IMR-90 (cell line): ENCODE results near the gene POU2F2. TPM values are rescaled to one million over a fixed set of nuclear protein-coding genes. Genes with fewer than 3 reads are reported as not detected.

ENCODE experiments used
- ATAC-seq: fragments of 200-7000 bp; cut with Tn5 transposase; 2 replicates; pipeline ENCODE4 v1.9.1; 2020; ENCODE audit warnings: low read depth, mild to moderate bottlenecking, moderate library complexity
- BruUV-seq: library from RNA; stranded (reverse); fragments of 400-500 nt; replicated peaks from 2 replicates; lab custom pipeline; 2021; lab: Mats Ljungman, UMichigan
- CTCF ChIA-PET: fragments of 300-600 bp; formaldehyde crosslinking; extraction: SDS; loops from one replicate; lab custom pipeline; 2021; ENCODE audit warnings: antibody characterized with exemption; lab: Yijun Ruan, JAX
- POLR2A ChIA-PET: fragments of 300-600 bp; sonication (Branson Sonifier 250); formaldehyde crosslinking; loops from one replicate; lab custom pipeline; 2022; ENCODE audit warnings: antibody characterized with exemption; ENCODE audit not compliant: unreplicated experiment; lab: Charles Lee
- DNase-seq: peaks from one replicate; pipeline ENCODE4 v3.0.0; 2013
- H2AFZ ChIP-seq: replicated peaks from 2 replicates; pipeline ENCODE3; 2013; ENCODE audit warnings: low read length, mild to moderate bottlenecking; ENCODE audit not compliant: poor library complexity
- H2AK5ac ChIP-seq: 2 replicates; pipeline ENCODE4 v1.6.1; 2013; ENCODE audit warnings: low read depth, low read length, inconsistent platforms
- H2AK9ac ChIP-seq: replicated peaks from 2 replicates; pipeline ENCODE3; 2013; ENCODE audit warnings: mild to moderate bottlenecking, low read depth, low read length, moderate library complexity; ENCODE audit not compliant: poor library complexity
- H2BK120ac ChIP-seq: 2 replicates; pipeline ENCODE4 v1.6.1; 2013; ENCODE audit warnings: low read depth, low read length, inconsistent platforms
- H2BK15ac ChIP-seq: 3 replicates; pipeline ENCODE4 v1.6.1; 2013; ENCODE audit warnings: low read depth, low read length, inconsistent platforms
- H2BK20ac ChIP-seq: 2 replicates; pipeline ENCODE4 v1.6.1; 2013; ENCODE audit warnings: low read depth, mild to moderate bottlenecking, inconsistent platforms, low read length, moderate library complexity
- H2BK5ac ChIP-seq: 2 replicates; pipeline ENCODE4 v1.6.1; 2013; ENCODE audit warnings: mild to moderate bottlenecking, low read depth, low read length, inconsistent platforms; ENCODE audit not compliant: poor library complexity, severe bottlenecking
- H3K14ac ChIP-seq: replicated peaks from 2 replicates; pipeline ENCODE4 v1.6.1; 2013; ENCODE audit warnings: low read depth, low read length, inconsistent platforms
- H3K18ac ChIP-seq: 2 replicates; pipeline ENCODE4 v1.6.1; 2013; ENCODE audit warnings: low read depth, low read length, control low read depth
- H3K23ac ChIP-seq: 2 replicates; pipeline ENCODE4 v1.6.1; 2013; ENCODE audit warnings: low read depth, low read length, inconsistent platforms
- H3K27ac ChIP-seq: 2 replicates; pipeline ENCODE4 v1.5.1; 2013; ENCODE audit warnings: mild to moderate bottlenecking, control low read depth, low read length; ENCODE audit not compliant: insufficient read depth
- H3K27me3 ChIP-seq: 2 replicates; pipeline ENCODE4 v1.6.1; 2013; ENCODE audit warnings: low read length; ENCODE audit not compliant: control insufficient read depth, insufficient read depth
- H3K36me3 ChIP-seq: 2 replicates; pipeline ENCODE4 v1.6.1; 2013; ENCODE audit warnings: low read length, mixed read lengths; ENCODE audit not compliant: control insufficient read depth, insufficient read depth
- H3K4ac ChIP-seq: 2 replicates; pipeline ENCODE4 v1.6.1; 2013; ENCODE audit warnings: low read depth, low read length, inconsistent platforms
- H3K4me1 ChIP-seq: 2 replicates; pipeline ENCODE4 v1.6.1; 2013; ENCODE audit warnings: low read length, mixed read lengths; ENCODE audit not compliant: control insufficient read depth, insufficient read depth
- H3K4me2 ChIP-seq: 2 replicates; pipeline ENCODE4 v1.6.1; 2013; ENCODE audit warnings: low read depth, mild to moderate bottlenecking, control low read depth, low read length, moderate library complexity
- H3K4me3 ChIP-seq: 2 replicates; pipeline ENCODE4 v1.5.1; 2013; ENCODE audit warnings: low read depth, mild to moderate bottlenecking, control low read depth, low read length, moderate library complexity; ENCODE audit not compliant: insufficient read depth
- H3K56ac ChIP-seq: 2 replicates; pipeline ENCODE4 v1.6.1; 2013; ENCODE audit warnings: low read length, inconsistent platforms; ENCODE audit not compliant: insufficient read depth; ENCODE audit errors: extremely low read depth
- H3K79me1 ChIP-seq, 2 experiments: 2 replicates each; pipeline ENCODE4 v1.6.1; 2013; ENCODE audit warnings: low read length in 2 of 2, inconsistent platforms in 1 of 2, low read depth in 1 of 2
- H3K9ac ChIP-seq: 2 replicates; pipeline ENCODE4 v1.6.1; 2013; ENCODE audit warnings: low read depth, low read length, control low read depth
- H3K9me1 ChIP-seq: 2 replicates; pipeline ENCODE4 v1.6.1; 2013; ENCODE audit warnings: low read length, inconsistent platforms; ENCODE audit not compliant: insufficient read depth
- H3K9me3 ChIP-seq: 2 replicates; pipeline ENCODE4 v1.6.1; 2013; ENCODE audit warnings: low read length; ENCODE audit not compliant: control insufficient read depth, insufficient read depth
- H4K20me1 ChIP-seq: 2 replicates; pipeline ENCODE4 v1.6.1; 2013; ENCODE audit warnings: low read length, inconsistent platforms; ENCODE audit not compliant: insufficient read depth
- H4K5ac ChIP-seq: 2 replicates; pipeline ENCODE4 v1.6.1; 2013; ENCODE audit warnings: mild to moderate bottlenecking, low read depth, low read length, control low read depth
- H4K8ac ChIP-seq, 2 experiments: 2 replicates each; pipeline ENCODE4 v1.6.1; 2013; ENCODE audit warnings: low read depth in 2 of 2, low read length in 2 of 2, control low read depth in 1 of 2, inconsistent platforms in 1 of 2
- H4K91ac ChIP-seq: 2 replicates; pipeline ENCODE4 v1.6.1; 2013; ENCODE audit warnings: low read depth, low read length, inconsistent platforms; ENCODE audit not compliant: insufficient read depth
- POLR2A ChIP-seq: IDR thresholded peaks from 2 replicates; pipeline ENCODE4 v1.6.1; 2012; ENCODE audit warnings: mild to moderate bottlenecking, low read depth, low read length
- WGBS, 2 experiments: methylation state at CpG; one replicate each; pipeline versions ENCODE4 v1.1.5 to v1.1.7; 2013; ENCODE audit warnings: missing lambda C conversion rate in 2 of 2; ENCODE audit not compliant: insufficient read length in 1 of 2; ENCODE audit errors: extremely low coverage in 2 of 2; 5-methylcytosine and 5-hydroxymethylcytosine counted together
- dilution Hi-C: fragments of 300-500 bp; cut with HindIII; formaldehyde crosslinking; loops from one replicate; pipeline ENCODE4 v1.14.3; 2018; ENCODE audit warnings: low sequenced_read_pairs; ENCODE audit not compliant: unreplicated experiment
- in situ Hi-C: fragments of 300-500 bp; cut with MboI; formaldehyde crosslinking; loops from 3 replicates; pipeline ENCODE4 v1.14.3; 2019; ENCODE audit warnings: low sequenced_read_pairs, inconsistent platforms, mixed read lengths
- intact Hi-C: fragments of 100-400 bp; cut with micrococcal nuclease; formaldehyde crosslinking; loops from 2 replicates; pipeline ENCODE4 v1.10.0; 2022
- polyA plus RNA-seq, 3 experiments: library from polyadenylated mRNA; depleted of rRNA; stranded (reverse); fragments of >200 nt; gene quantifications; 2 replicates each; pipeline ENCODE4 v1.2.3, GENCODE V29; 2012; ENCODE audit warnings: low replicate concordance in 1 of 3
- total RNA-seq: library from RNA; depleted of rRNA; stranded (reverse); fragments of >200 nt; gene quantifications from 2 replicates; pipeline ENCODE4 v1.2.3, GENCODE V29; 2012
- TF ChIP-seq, protein P1 (sequence below): fragments of 150-350 bp; IDR thresholded peaks from 2 replicates; pipeline ENCODE4 v1.6.1; 2017; ENCODE audit warnings: mild to moderate bottlenecking, antibody characterized with exemption, low read length, low read depth

Gene POU2F2
- total and polyA plus RNA-seq, 2 of the 4 experiments (the other 2 are of a cell fraction) = 0.54 to 5.0 TPM

DNA sequence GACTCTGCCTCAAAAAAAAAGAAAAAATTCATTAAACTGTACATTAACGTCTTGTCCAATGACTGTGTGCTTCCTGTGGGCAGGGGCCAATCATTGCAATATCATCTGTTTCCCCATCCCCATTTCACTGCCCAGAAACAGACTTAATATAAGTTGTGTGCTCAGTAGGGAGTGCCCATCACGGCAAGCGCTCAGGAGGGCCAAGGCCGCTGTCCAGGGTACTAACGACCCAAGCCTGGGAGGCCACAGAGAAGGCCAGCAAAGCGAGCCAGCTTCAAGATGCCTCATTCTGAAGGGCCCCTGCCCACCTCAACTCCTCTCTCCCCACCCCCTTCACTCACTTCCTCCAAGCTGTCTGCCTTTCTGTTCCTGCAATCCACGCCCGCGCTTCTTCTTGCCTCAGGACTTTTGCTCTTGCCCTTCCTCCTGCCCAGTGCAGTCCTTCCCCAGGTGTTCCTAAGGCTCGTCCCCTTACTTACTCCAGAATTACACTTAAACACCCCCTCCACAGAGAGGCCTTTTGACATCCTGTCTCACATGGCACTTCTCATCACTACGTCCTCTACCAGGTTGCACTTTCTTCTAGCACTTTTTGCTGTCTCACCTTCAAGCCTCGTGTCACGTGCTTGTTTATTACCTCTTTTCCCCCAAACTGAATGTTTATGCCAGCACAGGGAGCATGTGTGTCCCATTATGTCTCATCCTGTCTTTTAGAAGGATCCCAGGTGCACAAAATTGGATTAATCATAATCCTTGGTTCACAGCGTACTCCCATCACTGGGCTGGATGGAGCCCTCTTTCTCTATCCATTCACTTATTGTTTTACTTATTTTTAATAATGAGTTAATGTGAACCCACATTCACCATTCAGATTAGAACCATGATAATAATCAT lies 11.3 kb upstream of the POU2F2 start:
- Histone ChIP-seq H4K8ac (no peak overlapping the region), H2AFZ (no peak overlapping the region), H4K91ac (no peak overlapping the region), H2AK9ac (no peak overlapping the region), H2BK120ac (no peak overlapping the region), H3K4ac (no peak overlapping the region), H2BK20ac (no peak overlapping the region), H3K18ac (no peak overlapping the region), H3K23ac (no peak overlapping the region), H3K79me1 (no peaks in the 10 kb centered on the region), H3K14ac (no peak overlapping the region), H3K27me3 (peaks cover 28% of the 10 kb centered on the region), H3K9me3 (no peaks in the 10 kb centered on the region), H3K9me1 (no peaks in the 10 kb centered on the region), H3K27ac (no peak overlapping the region), H3K9ac (no peak overlapping the region), H2AK5ac (no peak overlapping the region), H3K4me3 (no peak overlapping the region), H2BK5ac (no peak overlapping the region), H3K4me2 (no peak overlapping the region), H4K20me1 (no peaks in the 10 kb centered on the region), H3K56ac (no peak overlapping the region), H2BK15ac (no peak overlapping the region), H4K5ac (no peak overlapping the region), H3K4me1 (no peaks in the 10 kb centered on the region), H3K36me3 (no peaks in the 10 kb centered on the region)
- CTCF ChIA-PET = no interaction called here
- DNase-seq (peak; percentile 30), ATAC-seq (peak; percentile 75; the same call in 1 of the 2 replicates)
- dilution Hi-C loops = no loop called here
- WGBS, 2 experiments = 64% methylated on average over 7 of the region's 14 CpGs; no CpG with 5 or more reads in 1 of the 2 experiments
- BruUV-seq = no TSS peak
- in situ Hi-C loops = no loop called here
- TF ChIP-seq, protein P1, sequence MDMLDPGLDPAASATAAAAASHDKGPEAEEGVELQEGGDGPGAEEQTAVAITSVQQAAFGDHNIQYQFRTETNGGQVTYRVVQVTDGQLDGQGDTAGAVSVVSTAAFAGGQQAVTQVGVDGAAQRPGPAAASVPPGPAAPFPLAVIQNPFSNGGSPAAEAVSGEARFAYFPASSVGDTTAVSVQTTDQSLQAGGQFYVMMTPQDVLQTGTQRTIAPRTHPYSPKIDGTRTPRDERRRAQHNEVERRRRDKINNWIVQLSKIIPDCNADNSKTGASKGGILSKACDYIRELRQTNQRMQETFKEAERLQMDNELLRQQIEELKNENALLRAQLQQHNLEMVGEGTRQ = no peak
- TF ChIP-seq POLR2A = no peak
- intact Hi-C loops = no loop called here
- POLR2A ChIA-PET = no interaction called here
